Loucy (cell line): ENCODE results near the gene GATA5.

Source experiments
- H2AFZ ChIP-seq: fragments of 200-600 bp; sonication (generic); 2 replicates; pipeline ENCODE4 v1.6.0; 2016; ENCODE audit warnings: antibody characterized with exemption, mild to moderate bottlenecking, low read length, moderate library complexity
- H3F3A ChIP-seq: fragments of 200-600 bp; 2 replicates; pipeline ENCODE4 v1.6.0; 2016; ENCODE audit warnings: antibody characterized with exemption, low read depth, mild to moderate bottlenecking
- H3K27me3 ChIP-seq: fragments of 200-600 bp; sonication (generic); 2 replicates; pipeline ENCODE4 v1.6.1; 2014; ENCODE audit warnings: low read length, mild to moderate bottlenecking; ENCODE audit not compliant: insufficient read depth, poor library complexity, severe bottlenecking
- H3K36me3 ChIP-seq: fragments of 200-600 bp; sonication (generic); 2 replicates; pipeline ENCODE4 v1.6.1; 2016; ENCODE audit warnings: low read length; ENCODE audit not compliant: insufficient read depth
- H3K4me1 ChIP-seq: fragments of 200-600 bp; sonication (generic); 2 replicates; pipeline ENCODE4 v1.5.1; 2014; ENCODE audit warnings: low read length, mild to moderate bottlenecking; ENCODE audit not compliant: insufficient read depth, poor library complexity, severe bottlenecking
- H3K4me2 ChIP-seq: fragments of 200-600 bp; sonication (generic); 2 replicates; pipeline ENCODE4 v1.6.0; 2014; ENCODE audit warnings: antibody characterized with exemption, low read length, low read depth, mild to moderate bottlenecking; ENCODE audit not compliant: poor library complexity, severe bottlenecking
- H3K4me3 ChIP-seq: fragments of 200-600 bp; sonication (generic); 2 replicates; pipeline ENCODE4 v1.5.1; 2014; ENCODE audit warnings: low read length, mild to moderate bottlenecking, mixed read lengths; ENCODE audit not compliant: poor library complexity, severe bottlenecking
- H3K79me2 ChIP-seq: fragments of 200-600 bp; sonication (generic); 2 replicates; pipeline ENCODE4 v1.6.1; 2014; ENCODE audit warnings: low read length; ENCODE audit not compliant: insufficient read depth
- H3K9ac ChIP-seq: fragments of 200-600 bp; sonication (generic); 2 replicates; pipeline ENCODE4 v1.6.0; 2014; ENCODE audit warnings: mild to moderate bottlenecking, low read depth, low read length, moderate library complexity; ENCODE audit not compliant: poor library complexity, severe bottlenecking
- H3K9me2 ChIP-seq: fragments of 200-600 bp; sonication (generic); replicated peaks from 2 replicates; pipeline ENCODE4 v1.6.1; 2016; ENCODE audit warnings: low read depth, low read length, mixed read lengths
- H3K9me3 ChIP-seq: fragments of 200-600 bp; sonication (generic); 2 replicates; pipeline ENCODE4 v1.6.1; 2014; ENCODE audit warnings: mild to moderate bottlenecking, antibody characterized with exemption, low read length, low read depth; ENCODE audit not compliant: insufficient read depth
- H4K20me1 ChIP-seq: fragments of 200-600 bp; sonication (generic); 2 replicates; pipeline ENCODE4 v1.6.0; 2014; ENCODE audit warnings: antibody characterized with exemption, low read length, mild to moderate bottlenecking; ENCODE audit not compliant: insufficient read depth, poor library complexity, severe bottlenecking
- EZH2phosphoT487 ChIP-seq: fragments of 200-600 bp; IDR thresholded peaks from 2 replicates; pipeline ENCODE4 v1.6.1; 2018; ENCODE audit warnings: antibody characterized with exemption, mild to moderate bottlenecking, moderate library complexity, borderline replicate concordance
- TF ChIP-seq, protein P1 (sequence below): fragments of 200-600 bp; sonication (generic); conservative IDR thresholded peaks from 2 replicates; pipeline ENCODE4 v1.5.1; 2014; ENCODE audit warnings: mild to moderate bottlenecking, antibody characterized with exemption, low read length

GATA5 gene

DNA sequence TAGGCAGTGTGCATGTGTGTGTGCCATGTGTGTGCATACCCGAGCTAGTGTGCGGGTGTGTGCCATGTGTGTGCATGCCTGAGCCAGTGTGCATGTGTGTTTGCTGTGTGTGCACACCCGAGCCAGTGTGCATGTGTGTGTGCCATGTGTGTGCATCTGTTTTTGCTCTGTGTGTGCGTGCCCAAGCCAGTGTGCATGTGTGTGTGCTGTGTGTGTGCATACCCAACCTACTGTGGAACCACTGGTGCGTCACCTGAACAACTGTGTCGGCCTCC is 54.1 kb downstream of the GATA5 start:
- Histone ChIP-seq H2AFZ (no peak overlapping the region), H3K9ac (no peak overlapping the region), H3F3A (no peaks in the 10 kb centered on the region), H3K4me3 (no peak overlapping the region), H4K20me1 (no peaks in the 10 kb centered on the region), H3K79me2 (no peaks in the 10 kb centered on the region), H3K4me2 (no peak overlapping the region), H3K9me2 (no peaks in the 10 kb centered on the region), H3K27me3 (no peaks in the 10 kb centered on the region), H3K9me3 (no peaks in the 10 kb centered on the region), H3K36me3 (no peaks in the 10 kb centered on the region), H3K4me1 (no peaks in the 10 kb centered on the region)
- TF ChIP-seq, protein P1, sequence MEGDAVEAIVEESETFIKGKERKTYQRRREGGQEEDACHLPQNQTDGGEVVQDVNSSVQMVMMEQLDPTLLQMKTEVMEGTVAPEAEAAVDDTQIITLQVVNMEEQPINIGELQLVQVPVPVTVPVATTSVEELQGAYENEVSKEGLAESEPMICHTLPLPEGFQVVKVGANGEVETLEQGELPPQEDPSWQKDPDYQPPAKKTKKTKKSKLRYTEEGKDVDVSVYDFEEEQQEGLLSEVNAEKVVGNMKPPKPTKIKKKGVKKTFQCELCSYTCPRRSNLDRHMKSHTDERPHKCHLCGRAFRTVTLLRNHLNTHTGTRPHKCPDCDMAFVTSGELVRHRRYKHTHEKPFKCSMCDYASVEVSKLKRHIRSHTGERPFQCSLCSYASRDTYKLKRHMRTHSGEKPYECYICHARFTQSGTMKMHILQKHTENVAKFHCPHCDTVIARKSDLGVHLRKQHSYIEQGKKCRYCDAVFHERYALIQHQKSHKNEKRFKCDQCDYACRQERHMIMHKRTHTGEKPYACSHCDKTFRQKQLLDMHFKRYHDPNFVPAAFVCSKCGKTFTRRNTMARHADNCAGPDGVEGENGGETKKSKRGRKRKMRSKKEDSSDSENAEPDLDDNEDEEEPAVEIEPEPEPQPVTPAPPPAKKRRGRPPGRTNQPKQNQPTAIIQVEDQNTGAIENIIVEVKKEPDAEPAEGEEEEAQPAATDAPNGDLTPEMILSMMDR: no peak
- no peak for TF ChIP-seq EZH2phosphoT487

DNA sequence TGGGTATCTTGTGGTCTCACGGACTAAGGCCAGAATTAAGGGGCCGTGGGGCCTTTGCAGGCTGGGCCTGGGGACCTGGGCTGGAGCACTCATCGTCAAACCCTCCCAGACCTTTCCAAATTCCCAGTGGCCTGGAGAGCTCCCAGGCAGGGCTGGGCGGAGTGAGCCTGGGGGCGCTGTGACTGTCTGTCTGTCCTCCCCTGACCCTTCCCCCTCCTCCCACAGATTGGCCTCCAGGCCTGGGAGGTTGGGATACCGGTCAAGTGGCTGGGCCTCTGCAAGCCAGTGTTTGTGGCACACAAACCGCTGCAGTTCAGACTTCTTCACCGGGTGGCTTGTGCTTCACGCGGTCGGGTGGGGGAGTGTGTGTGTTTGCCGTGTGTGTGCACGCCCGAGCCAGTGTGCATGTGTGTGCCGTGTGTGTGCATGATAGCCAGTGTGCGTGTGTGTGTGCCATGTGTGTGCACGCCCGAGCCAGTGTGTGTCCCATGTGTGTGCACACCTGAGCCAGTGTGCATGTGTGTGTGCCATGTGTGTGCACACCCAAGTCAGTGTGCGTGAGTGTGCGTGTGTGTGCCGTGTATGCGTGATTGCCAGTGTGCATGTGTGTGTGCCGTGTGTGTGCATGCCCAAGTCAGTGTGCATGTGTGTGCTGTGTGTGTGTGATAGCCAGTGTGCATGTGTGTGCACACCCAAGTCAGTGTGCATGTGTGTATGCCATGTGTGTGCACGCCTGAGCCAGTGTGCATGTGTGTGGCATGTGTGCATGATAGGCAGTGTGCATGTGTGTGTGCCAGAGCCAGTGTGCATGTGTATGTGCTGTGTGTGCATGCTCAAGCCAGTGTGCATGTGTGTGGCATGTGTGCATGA is 54.7 kb downstream of the GATA5 start:
- TF ChIP-seq, protein P1: no peak
- TF ChIP-seq EZH2phosphoT487: no peak
- H3F3A ChIP-seq: no peaks in the 10 kb centered on the region
- no peak overlapping the region for H3K4me2 ChIP-seq
- no peaks in the 10 kb centered on the region for H3K27me3 ChIP-seq
- no peaks in the 10 kb centered on the region for H3K79me2 ChIP-seq
- no peaks in the 10 kb centered on the region for H3K9me2 ChIP-seq
- H3K9me3 ChIP-seq: no peaks in the 10 kb centered on the region
- no peak overlapping the region for H3K9ac ChIP-seq
- H2AFZ ChIP-seq: no peak overlapping the region
- H3K36me3 ChIP-seq: no peaks in the 10 kb centered on the region
- H3K4me3 ChIP-seq: no peak overlapping the region
- H4K20me1 ChIP-seq: no peaks in the 10 kb centered on the region
- H3K4me1 ChIP-seq: no peaks in the 10 kb centered on the region

DNA sequence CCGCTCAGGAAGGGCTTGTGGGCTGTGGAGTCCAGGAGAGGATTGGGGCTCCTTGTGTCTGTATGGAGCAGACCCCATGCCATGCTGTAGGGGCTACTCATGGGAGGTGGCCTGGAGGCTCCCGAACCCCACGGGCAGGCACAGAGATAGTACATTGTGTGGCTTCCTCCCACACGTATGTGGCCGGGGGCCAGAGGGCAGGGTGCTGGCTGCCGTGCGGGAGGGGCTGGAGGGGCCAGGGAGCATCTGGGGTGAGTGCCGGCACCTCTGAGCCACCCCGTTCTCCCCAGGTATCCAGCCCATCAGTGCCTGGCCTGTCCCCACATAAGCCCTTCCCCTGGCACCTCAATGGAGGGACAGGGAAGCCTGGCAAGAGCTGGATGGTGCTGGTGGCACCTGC is 56.0 kb downstream of the GATA5 start:
- Histone ChIP-seq H3K9ac (no peak overlapping the region), H3K4me2 (no peak overlapping the region), H3K4me3 (no peak overlapping the region), H4K20me1 (no peaks in the 10 kb centered on the region), H3K79me2 (no peaks in the 10 kb centered on the region), H3K27me3 (no peaks in the 10 kb centered on the region), H3K36me3 (no peaks in the 10 kb centered on the region), H3K9me3 (no peaks in the 10 kb centered on the region), H3K9me2 (no peaks in the 10 kb centered on the region), H3K4me1 (no peaks in the 10 kb centered on the region), H2AFZ (no peak overlapping the region), H3F3A (no peaks in the 10 kb centered on the region)
- TF ChIP-seq EZH2phosphoT487: no peak
- TF ChIP-seq, protein P1: no peak
